Activated naive CD8-positive, alpha-beta T cell treated with anti-CD3 and anti-CD28 coated beads, Interleukin-2, amount 50 U/mL, for 16 hours (primary cell): Measurements from ENCODE around the gene SEC16A.
"Not testable (repeated sequence)": the region's sequence is repeated elsewhere in the genome, so short reads cannot be mapped to it uniquely, and the experiment has no call there.

Source experiments
- DNase-seq: peaks from one replicate; pipeline ENCODE4 v3.0.0-alpha.2; 2020; ENCODE audit warnings: low read depth, low spot score

SEC16A gene

GRCh38 chr9:136423432-136424146 lies 59.3 kb downstream of the SEC16A start:
- DNase-seq: no peak

GRCh38 chr9:136422876-136423275 lies 60.0 kb downstream of the SEC16A start:
- DNase-seq: no peak

GRCh38 chr9:136421791-136422190 lies 61.0 kb downstream of the SEC16A start:
- no peak for DNase-seq

DNA sequence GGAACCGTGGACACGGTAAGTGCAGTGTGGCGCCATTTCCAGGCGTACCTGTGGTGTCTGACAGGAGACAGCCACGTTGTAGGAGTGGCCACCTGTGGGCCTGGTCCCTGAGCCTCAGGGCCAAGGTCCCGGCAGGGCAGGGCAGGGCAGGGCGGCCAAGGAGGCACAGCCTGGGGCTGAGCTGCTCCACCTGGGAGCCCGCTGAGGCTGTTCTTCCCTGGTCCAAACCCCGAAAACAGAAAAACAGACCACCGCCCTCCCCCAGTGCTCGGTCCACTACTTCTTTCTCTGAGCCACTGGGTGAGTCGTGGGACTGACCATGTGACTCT lies 63.8 kb downstream of the SEC16A start:
- no peak for DNase-seq

- DNase-seq: no peak
Observed at GRCh38 chr9:136418182-136419091, 64.4 kb downstream of the SEC16A start.

DNA sequence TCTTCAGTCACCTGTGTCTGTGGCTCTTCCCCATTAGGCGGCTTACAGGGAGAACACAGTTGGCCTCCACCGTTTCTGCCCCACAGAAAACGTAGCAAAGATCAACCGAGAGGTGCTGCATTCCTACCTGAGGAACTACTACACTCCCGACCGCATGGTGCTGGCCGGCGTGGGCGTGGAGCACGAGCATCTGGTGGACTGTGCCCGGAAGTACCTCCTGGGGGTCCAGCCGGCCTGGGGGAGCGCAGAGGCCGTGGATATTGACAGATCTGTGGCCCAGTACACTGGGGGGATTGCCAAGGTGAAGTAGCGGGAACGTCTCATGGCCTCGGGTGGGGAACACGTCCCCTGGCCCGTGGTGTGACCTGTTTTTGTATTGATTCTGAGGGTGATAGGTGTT lies 65.9 kb downstream of the SEC16A start:
- no peak for DNase-seq

GRCh38 chr9:136416427-136416826 lies 66.4 kb downstream of the SEC16A start:
- no peak for DNase-seq

GRCh38 chr9:136412962-136413361 lies 69.9 kb downstream of the SEC16A start:
- no peak for DNase-seq

GRCh38 chr9:136411378-136411777 lies 71.5 kb downstream of the SEC16A start:
- DNase-seq: no peak

- peak; percentile 91 for DNase-seq
Observed at GRCh38 chr9:136410500-136411287, 72.1 kb downstream of the SEC16A start, which contains the start of the genes ENTR1 and PMPCA. TSS of gene ENTR1 (minus strand) at chr9:136410614. CDS start at chr9:136410397, 217 bp downstream. TSS of gene PMPCA (plus strand) at chr9:136410658. CDS start at chr9:136410669, 11 bp downstream.

DNA sequence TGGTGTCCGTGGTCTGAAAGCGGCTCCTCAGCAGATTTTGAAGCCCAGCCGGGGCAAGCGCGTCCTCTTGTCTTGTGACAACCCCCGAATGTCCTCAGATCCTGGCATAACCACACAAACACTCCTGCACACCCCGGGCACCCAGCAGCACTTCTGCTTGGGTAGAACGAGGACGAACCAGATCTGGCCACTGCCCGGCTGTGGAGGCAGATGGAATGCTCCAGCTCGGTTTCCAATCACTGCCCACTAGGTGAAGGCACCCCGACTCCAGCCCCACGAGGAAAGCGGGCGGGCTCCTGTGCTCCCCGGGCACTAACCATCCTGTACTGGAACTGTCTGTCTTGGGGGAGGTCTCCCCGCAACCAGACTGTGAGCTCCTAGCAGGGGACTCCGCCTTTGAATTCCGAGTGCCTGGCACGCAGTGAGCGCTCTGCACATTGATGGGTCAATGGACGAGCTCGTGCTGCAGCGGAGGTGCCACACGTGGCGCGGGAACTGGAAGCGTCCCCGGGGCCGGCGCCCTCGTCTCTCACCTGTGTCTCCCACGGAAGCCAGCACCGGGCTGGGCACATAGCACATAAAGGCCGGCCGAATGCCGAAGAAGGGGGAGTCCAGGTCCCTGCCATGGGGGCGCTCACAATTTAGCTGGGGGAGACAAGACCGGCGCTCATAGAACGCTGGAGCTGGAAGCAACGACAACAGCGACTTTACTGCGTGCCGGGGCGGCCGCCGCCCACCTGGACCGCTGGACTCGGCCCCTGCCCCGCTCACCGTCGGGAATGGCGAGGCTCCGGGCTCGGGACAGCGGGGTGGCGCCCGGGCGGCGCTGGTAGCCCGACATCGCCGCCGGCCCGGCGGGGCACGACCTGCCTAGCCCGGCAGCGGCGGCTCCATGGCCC lies 73.0 kb downstream of the SEC16A start:
- no peak for DNase-seq

DNA sequence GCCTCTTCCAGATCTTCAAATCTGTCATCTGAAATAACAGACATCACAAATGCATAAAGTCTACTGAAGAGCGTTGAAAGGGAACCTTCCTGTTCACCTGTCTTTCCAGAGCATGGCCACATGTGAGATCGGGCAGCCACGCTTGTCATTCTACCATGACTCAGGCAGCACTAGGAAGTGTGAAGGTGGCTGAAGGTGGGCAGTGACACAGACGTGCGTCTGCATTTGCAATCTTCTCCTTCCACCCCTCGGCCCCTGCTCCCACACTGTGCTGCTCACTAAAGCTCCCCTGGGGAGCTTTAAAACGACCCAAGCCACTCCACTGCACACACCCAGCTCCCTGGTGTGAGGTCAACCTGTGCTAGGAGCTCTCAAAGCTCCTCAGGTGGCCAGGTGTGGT lies 74.9 kb downstream of the SEC16A start:
- no peak for DNase-seq

DNA sequence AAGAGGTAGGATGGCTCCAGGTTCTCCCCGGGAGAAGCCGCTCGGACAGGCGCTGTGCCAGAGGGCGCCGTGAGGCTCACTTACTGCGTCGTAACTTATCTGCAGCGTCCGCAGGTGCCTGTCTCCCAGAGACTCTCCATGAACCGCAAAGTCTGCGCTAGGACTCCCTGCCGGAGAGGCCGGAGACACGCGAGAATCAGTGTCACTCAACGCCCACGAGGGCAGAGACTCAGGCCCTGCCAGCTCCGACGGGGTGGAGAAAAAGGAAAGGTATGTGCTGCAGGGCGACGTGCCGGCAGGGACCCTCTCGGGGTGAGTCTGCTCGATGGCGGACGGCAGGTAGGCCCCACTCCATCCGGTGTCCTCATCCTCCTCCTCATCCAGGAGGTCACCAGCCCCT lies 75.8 kb downstream of the SEC16A start:
- not testable (repeated sequence) for DNase-seq

DNA sequence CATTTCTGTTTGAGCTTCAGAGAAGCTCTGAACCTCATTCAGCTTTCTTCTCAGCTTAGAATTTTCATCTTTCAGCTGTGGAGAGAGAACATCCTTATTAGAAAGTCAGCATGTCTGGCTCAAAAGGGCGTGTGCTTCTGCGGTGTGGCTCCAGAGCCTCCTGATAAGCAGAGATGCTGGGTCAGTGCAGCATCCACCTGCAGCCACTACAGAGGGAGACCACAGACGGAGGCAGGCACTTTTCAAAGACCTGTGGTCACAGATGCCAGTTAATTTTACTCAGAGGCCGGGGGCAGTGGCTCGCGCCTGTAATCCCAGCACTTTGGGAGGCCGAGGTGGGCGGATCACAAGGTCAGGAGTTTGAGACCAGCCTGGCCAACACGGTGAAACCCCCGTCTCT lies 76.9 kb downstream of the SEC16A start:
- not testable (repeated sequence) for DNase-seq

DNA sequence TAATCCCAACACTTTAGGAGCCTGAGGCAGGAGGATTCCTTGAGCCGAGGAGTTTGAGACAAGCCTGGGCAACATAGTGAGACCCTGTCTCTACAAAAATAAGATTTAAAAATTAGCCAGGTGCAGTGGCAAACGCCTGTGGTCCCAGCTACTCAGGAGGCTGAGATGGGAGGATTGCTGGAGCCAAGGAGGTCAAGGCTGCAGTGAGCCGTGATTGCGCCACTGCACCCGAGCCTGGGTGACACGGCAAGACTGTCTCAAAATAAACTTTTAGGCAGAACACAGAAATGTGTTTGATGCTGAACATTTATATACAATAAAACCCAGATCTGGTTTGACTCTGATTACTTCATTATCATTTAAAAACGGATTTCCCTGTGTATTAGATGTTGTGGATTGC lies 77.4 kb downstream of the SEC16A start:
- no peak for DNase-seq

DNA sequence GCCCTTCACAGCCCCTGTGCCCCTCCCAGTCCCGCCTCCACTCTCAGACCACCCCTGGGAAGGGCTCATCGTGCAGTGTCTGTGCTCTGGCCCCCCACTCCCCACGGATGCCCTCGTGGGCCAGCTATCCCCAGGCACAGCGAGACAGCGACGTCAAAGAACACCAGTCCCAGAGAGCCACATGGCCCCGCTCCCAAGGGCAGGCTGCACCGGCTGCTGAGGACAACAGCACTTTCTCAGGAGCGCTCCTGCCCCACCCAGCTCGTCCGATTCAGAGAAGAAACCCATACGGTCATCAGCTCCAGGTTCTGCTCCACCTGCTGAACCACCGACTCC lies 78.1 kb downstream of the SEC16A start:
- DNase-seq: no peak

DNA sequence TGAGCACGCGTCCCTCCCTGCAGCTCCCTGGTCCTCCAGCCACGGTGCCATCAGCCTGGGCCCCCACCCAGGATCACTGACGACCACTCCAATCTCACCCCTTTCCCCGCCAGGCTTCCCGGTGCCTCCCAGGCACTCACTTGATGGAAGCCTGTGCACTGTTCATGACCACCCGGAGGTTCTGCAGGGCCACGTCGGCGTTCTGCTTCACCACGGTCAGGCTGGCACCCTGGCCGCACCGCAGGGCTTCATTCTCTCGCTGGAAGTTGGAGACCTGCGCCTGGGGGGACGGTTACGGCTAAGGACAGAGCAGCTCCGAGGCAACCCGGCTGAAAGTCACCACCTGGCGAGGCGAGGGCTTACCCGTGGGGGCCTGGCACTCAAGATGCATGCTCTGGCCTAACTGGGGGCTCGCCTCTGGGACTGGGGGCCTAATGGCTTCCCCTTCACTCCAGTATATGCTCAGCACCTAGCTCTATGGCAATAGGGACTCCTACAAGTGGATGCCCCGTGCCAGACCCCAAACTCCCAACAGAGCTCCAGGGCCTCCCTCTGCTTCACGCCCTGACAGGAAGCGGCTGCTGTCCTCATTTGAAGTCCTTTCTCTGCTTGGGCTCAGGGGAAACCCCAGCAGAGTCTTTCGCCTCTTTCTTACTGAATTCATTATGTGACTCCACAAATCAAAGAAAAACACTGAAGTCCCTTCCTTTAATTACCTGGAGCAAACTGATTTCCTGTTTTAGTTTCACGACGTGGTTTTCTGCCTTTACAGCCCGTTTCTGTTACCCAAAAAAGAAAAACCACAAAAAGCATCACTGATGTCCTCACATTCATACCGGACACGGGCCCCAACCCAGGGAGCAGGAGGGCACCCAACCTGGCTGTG lies 78.7 kb downstream of the SEC16A start:
- no peak for DNase-seq

GRCh38 chr9:136403538-136403914 lies 79.3 kb downstream of the SEC16A start:
- peak; percentile 52 for DNase-seq

DNA sequence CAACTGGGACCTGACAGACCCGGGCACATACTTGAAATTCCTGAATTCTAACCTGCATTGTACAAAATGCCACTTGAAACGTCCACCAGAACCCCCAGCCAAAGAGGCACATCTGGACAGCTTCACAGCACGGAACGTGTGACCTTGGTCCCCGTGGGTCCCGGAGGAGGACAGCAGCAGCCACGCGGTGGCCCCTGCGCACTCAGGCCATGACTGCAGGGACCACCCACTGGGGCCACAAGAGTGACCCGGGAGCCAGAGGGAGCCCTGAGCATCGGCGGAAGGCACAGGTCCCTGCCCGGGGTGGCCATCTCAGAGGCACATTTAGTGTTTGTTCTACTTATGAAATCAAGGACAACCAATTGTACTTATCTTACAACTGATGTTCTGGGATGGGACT lies 80.8 kb downstream of the SEC16A start:
- DNase-seq: no peak
